NT2/D1 (cell line): ENCODE results near the gene NFAM1.

Source experiments
- DNase-seq: peaks from one replicate; pipeline ENCODE4 v3.0.0-alpha.2; 2011; ENCODE audit warnings: low read depth, low spot score
- H3K27me3 ChIP-seq: 2 replicates; pipeline ENCODE4 v1.6.0; 2011; ENCODE audit warnings: mild to moderate bottlenecking; ENCODE audit not compliant: insufficient read length, insufficient read depth
- H3K36me3 ChIP-seq: 2 replicates; pipeline ENCODE4 v1.6.1; 2011; ENCODE audit warnings: mild to moderate bottlenecking, low read length, mixed read lengths; ENCODE audit not compliant: insufficient read depth, insufficient read length
- H3K4me1 ChIP-seq: 2 replicates; pipeline ENCODE4 v1.5.1; 2011; ENCODE audit not compliant: insufficient read depth, insufficient read length
- H3K4me3 ChIP-seq: 2 replicates; pipeline ENCODE4 v1.5.1; 2011; ENCODE audit warnings: low read depth; ENCODE audit not compliant: insufficient read length
- H3K9ac ChIP-seq: 2 replicates; pipeline ENCODE4 v1.6.0; 2011; ENCODE audit warnings: low read depth; ENCODE audit not compliant: insufficient read length
- H3K9me3 ChIP-seq: 2 replicates; pipeline ENCODE4 v1.5.1; 2011; ENCODE audit warnings: mild to moderate bottlenecking, low read length; ENCODE audit not compliant: insufficient read depth
- SUZ12 ChIP-seq: IDR thresholded peaks from 2 replicates; pipeline ENCODE4 v1.6.1; 2011; ENCODE audit not compliant: insufficient read length, insufficient read depth; ENCODE audit errors: extremely low read depth
- YY1 ChIP-seq: IDR thresholded peaks from 2 replicates; pipeline ENCODE4 v1.6.1; 2011; ENCODE audit not compliant: insufficient read length, insufficient read depth
- ZNF274 ChIP-seq: IDR thresholded peaks from 2 replicates; pipeline ENCODE4 v1.6.1; 2011; ENCODE audit warnings: mild to moderate bottlenecking, low read depth, low read length

The NFAM1 gene

GRCh38 chr22:42336527-42337227 lies 95.5 kb downstream of the NFAM1 start:
- TF ChIP-seq YY1 (no peak), ZNF274 (no peak), SUZ12 (no peak)
- Histone ChIP-seq H3K9me3 (no peaks in the 10 kb centered on the region), H3K4me3 (no peak overlapping the region), H3K9ac (no peak overlapping the region), H3K36me3 (no peaks in the 10 kb centered on the region), H3K4me1 (peaks cover 22% of the 10 kb centered on the region), H3K27me3 (peaks cover 6% of the 10 kb centered on the region)
- DNase-seq = no peak

GRCh38 chr22:42335839-42336378 lies 96.3 kb downstream of the NFAM1 start:
- DNase-seq = no peak
- no peak for TF ChIP-seq ZNF274
- TF ChIP-seq SUZ12 = no peak
- TF ChIP-seq YY1 = no peak
- no peaks in the 10 kb centered on the region for H3K36me3 ChIP-seq
- no peak overlapping the region for H3K9ac ChIP-seq
- H3K4me1 ChIP-seq = peaks cover 17% of the 10 kb centered on the region
- peaks cover 4% of the 10 kb centered on the region for H3K27me3 ChIP-seq
- no peaks in the 10 kb centered on the region for H3K9me3 ChIP-seq
- H3K4me3 ChIP-seq = no peak overlapping the region

DNA sequence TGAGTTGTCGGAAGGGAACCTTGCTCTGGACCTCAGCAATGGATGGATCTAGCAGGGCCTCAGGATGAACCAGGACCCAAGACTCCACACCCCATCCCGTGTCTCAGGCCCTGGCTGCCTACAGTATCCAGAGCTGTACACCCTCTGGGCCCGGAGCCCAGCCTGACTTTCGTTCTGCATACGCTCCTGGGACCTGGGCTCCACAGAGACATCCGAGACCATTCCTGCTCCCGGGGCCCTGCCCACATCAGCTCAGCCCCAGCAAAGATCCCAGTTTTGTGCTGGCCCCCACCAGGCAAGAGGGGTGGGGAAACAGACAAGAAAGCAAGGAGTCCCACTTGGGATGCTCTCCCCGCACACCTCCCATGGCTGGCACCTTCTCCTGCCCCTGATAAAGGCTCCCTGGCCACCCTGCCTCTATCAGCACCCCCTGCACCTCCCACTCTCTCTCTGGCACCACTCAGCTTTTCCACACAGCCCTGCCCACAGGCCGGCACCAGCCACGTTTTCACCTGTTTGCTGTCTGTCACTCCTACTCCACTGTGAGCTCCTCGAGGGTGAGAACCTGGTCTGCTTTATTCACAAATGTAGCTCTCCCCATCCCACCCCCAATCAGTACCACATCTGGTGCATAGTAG lies 97.2 kb downstream of the NFAM1 start:
- H3K9me3 ChIP-seq = no peaks in the 10 kb centered on the region
- no peak overlapping the region for H3K9ac ChIP-seq
- H3K27me3 ChIP-seq = peaks cover under 1% of the 10 kb centered on the region
- no peak for TF ChIP-seq YY1
- no peak for TF ChIP-seq ZNF274
- no peak for TF ChIP-seq SUZ12
- no peak for DNase-seq
- H3K36me3 ChIP-seq = no peaks in the 10 kb centered on the region
- H3K4me3 ChIP-seq = no peak overlapping the region
- H3K4me1 ChIP-seq = peaks cover 17% of the 10 kb centered on the region

- H3K9me3 ChIP-seq = no peaks in the 10 kb centered on the region
- no peaks in the 10 kb centered on the region for H3K36me3 ChIP-seq
- no peaks in the 10 kb centered on the region for H3K27me3 ChIP-seq
- H3K4me1 ChIP-seq = peaks cover 13% of the 10 kb centered on the region
- no peak overlapping the region for H3K9ac ChIP-seq
- no peak for DNase-seq
- H3K4me3 ChIP-seq = no peak overlapping the region
- TF ChIP-seq ZNF274 = no peak
- TF ChIP-seq YY1 = no peak
- TF ChIP-seq SUZ12 = no peak
Measured at GRCh38 chr22:42333544-42333943, 98.7 kb downstream of the NFAM1 start.

DNA sequence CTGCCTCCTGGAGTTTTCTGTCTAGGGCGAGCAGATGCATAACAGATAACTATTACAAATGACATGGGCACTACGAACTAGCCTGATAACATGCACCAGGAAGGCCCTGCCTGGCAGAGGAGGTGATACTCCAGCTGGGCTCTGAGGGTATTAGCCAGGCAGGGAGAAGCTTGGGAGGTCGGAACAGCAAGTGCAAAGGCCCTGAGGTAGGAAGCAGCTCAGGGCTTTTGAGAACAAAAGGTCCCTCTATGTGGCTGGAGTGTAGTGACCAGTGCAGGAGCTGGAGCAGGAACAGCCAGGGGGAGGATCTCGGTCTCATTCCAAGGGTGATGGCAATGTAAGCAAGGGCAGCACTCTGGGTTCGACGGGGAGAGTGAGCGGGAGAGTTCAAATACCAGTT lies 100.1 kb downstream of the NFAM1 start:
- Histone ChIP-seq H3K9ac (no peak overlapping the region), H3K4me1 (peaks cover 13% of the 10 kb centered on the region), H3K36me3 (no peaks in the 10 kb centered on the region), H3K9me3 (no peaks in the 10 kb centered on the region), H3K4me3 (no peak overlapping the region), H3K27me3 (no peaks in the 10 kb centered on the region)
- DNase-seq = no peak
- TF ChIP-seq SUZ12 (no peak), ZNF274 (no peak), YY1 (no peak)

- Histone ChIP-seq H3K4me3 (no peak overlapping the region), H3K27me3 (no peaks in the 10 kb centered on the region), H3K36me3 (no peaks in the 10 kb centered on the region), H3K4me1 (peaks cover 12% of the 10 kb centered on the region), H3K9ac (no peak overlapping the region), H3K9me3 (no peaks in the 10 kb centered on the region)
- no peak for TF ChIP-seq ZNF274
- no peak for TF ChIP-seq SUZ12
- TF ChIP-seq YY1 = no peak
- DNase-seq = no peak
Measured at GRCh38 chr22:42331014-42331413, 101.2 kb downstream of the NFAM1 start.
